GM18861 (cell line): ENCODE results near the gene P3H4.

ENCODE experiments used
- ATAC-seq: cut with Tn5 transposase; IDR thresholded peaks from one replicate; pipeline ENCODE4 v1.9.1; 2021; ENCODE audit not compliant: unreplicated experiment

The P3H4 gene

GRCh38 chr17:41772586-41773189 is 39.1 kb downstream of the P3H4 start:
- ATAC-seq = no peak

GRCh38 chr17:41772218-41772585 is 39.5 kb downstream of the P3H4 start:
- no peak for ATAC-seq

- no peak for ATAC-seq
These were observed 40.2 kb downstream of the P3H4 start for GRCh38 chr17:41771389-41772206.

- no peak for ATAC-seq
These were observed 41.8 kb downstream of the P3H4 start for GRCh38 chr17:41769985-41770384.

- ATAC-seq = no peak
These were observed 42.3 kb downstream of the P3H4 start for GRCh38 chr17:41769346-41769862.

GRCh38 chr17:41768682-41769288 is 43.0 kb downstream of the P3H4 start:
- no peak for ATAC-seq

GRCh38 chr17:41767324-41768042 is 44.3 kb downstream of the P3H4 start:
- no peak for ATAC-seq

- ATAC-seq = no peak
These were observed 45.6 kb downstream of the P3H4 start for GRCh38 chr17:41766135-41766534.

- no peak for ATAC-seq
These were observed 48.4 kb downstream of the P3H4 start for GRCh38 chr17:41763327-41763726.

GRCh38 chr17:41762841-41763240 is 48.9 kb downstream of the P3H4 start:
- ATAC-seq = no peak

GRCh38 chr17:41762391-41762790 is 49.4 kb downstream of the P3H4 start:
- ATAC-seq = no peak

GRCh38 chr17:41760878-41761277 is 50.9 kb downstream of the P3H4 start:
- no peak for ATAC-seq

- ATAC-seq = no peak
These were observed 53.1 kb downstream of the P3H4 start for GRCh38 chr17:41758601-41759000.

- no peak for ATAC-seq
These were observed 57.7 kb downstream of the P3H4 start for GRCh38 chr17:41754066-41754465.
